Measurements from ENCODE around the gene DBX2.
"Not testable (repeated sequence)": the region's sequence is repeated elsewhere in the genome, so short reads cannot be mapped to it uniquely, and the experiment has no call there.

Gene DBX2

DNA sequence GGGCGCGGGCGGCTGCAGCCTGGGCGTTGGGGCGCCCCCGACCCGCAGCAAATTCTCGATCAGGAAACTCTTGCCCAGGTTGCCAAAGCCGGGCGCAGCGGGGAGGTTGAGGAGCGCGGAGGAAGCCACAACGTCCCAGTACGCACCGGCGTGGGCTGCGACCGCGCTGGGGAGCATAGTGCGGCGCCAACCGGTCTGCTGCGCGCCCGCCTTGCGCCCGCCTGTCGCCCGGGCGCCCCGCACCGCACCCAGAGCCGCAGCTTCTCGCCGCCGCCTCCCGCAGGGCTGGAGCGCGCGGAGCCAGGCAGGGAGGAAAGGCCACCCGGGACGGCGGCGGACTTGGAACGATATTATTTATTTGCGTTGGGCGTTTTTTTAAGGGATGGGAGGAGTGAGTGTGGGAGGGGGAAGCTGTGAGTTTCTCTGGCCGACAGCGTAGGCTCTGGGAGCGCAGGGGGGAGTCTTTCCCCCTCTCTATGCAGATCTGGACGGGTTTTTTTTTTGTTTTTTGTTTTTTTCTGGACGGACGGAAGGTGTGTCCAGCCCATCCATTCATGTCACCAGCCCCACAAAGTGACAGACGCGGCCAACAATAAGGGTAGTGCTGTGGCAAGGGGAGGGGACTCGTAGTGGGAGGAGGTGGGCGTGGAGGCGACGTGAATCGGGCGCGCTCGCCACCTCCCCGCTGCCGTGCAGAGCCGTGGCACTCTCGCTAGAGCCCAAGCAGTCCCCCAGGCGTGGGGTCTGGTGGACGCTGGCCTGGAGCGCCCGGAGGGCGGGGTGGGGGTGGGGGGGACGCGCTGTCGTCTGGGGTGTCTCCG, at the start of gene DBX2:
Gene DBX2 (minus strand): TSS at position 349 of the 821 bp plus-strand sequence. CDS start 172 bp downstream, at position 177.
- Mint-ChIP-seq H3K27ac (no peak within 1 kb of the TSS), H3K9me3 (no peaks in the 10 kb centered on the region), H3K36me3 (no peaks in the 10 kb centered on the region), H3K27me3 (peaks cover 42 to 70% of the 10 kb centered on the region in 2 donors), H3K4me1 (peaks cover 2 to 7% of the 10 kb centered on the region in 2 donors), H3K4me3 (peak within 1 kb of the TSS; percentile 36 to 64)
- peak; percentile 27 to 41 for ATAC-seq (replicated peaks)
- no peak for DNase-seq

- H3K9me3 Mint-ChIP-seq = no peaks in the 10 kb centered on the region
- no peak for DNase-seq
- no peak overlapping the region for H3K27ac Mint-ChIP-seq
- peaks cover 5 to 9% of the 10 kb centered on the region in 2 donors for H3K27me3 Mint-ChIP-seq
- H3K4me3 Mint-ChIP-seq = no peak overlapping the region
- ATAC-seq (replicated peaks) = no peak
- H3K4me1 Mint-ChIP-seq = no peaks in the 10 kb centered on the region
- H3K36me3 Mint-ChIP-seq = no peaks in the 10 kb centered on the region
Measured at GRCh38 chr12:45098766-45099165, 47.9 kb upstream of the DBX2 start.

GRCh38 chr12:45095417-45095816, 44.5 kb upstream of the DBX2 start:
- H3K36me3 Mint-ChIP-seq; H3K4me1 Mint-ChIP-seq; H3K27ac Mint-ChIP-seq; ATAC-seq (replicated peaks); H3K9me3 Mint-ChIP-seq; DNase-seq; H3K4me3 Mint-ChIP-seq: not testable (repeated sequence)
- H3K27me3 Mint-ChIP-seq = peaks cover 6 to 12% of the 10 kb centered on the region in 2 donors

GRCh38 chr12:45093051-45093450, 42.2 kb upstream of the DBX2 start:
- Mint-ChIP-seq H3K4me1 (no peaks in the 10 kb centered on the region), H3K36me3 (no peaks in the 10 kb centered on the region), H3K4me3 (no peak overlapping the region), H3K27ac (no peak overlapping the region), H3K9me3 (no peaks in the 10 kb centered on the region), H3K27me3 (peaks cover 6 to 8% of the 10 kb centered on the region in 2 donors)
- ATAC-seq (replicated peaks) = no peak
- no peak for DNase-seq

DNA sequence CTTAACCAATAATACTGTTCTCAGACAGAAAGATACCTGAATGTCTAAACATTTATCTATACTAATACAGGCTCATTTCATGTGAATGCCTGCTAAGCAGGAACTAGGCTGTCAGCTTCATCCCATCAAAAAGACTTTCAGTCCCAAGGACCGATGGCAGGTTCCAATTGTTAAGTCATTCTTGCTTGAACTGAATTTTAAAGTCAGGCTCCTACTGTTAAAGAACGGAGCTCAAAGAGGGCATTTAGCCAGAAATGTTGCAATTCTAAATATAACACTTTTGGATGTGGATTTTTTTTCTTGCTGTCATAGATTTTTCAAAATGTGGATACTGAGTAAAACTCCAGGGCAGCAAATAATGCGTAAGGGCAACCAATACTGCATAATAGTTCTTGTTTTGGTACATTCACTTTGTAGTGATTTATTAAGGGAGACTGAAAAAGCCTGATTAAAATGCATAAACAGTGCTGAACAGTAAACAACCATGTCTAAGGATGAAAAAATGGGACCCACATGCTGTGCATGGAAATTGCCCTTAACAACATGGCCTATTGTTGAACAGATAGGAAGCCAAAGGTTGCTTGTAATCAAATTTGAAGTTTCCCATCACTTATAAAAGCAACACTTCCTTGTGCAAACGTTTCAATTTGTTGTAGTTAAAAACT, 38.6 kb upstream of the DBX2 start:
- Mint-ChIP-seq H3K4me1 (no peaks in the 10 kb centered on the region), H3K27ac (no peak overlapping the region), H3K36me3 (peaks cover 2 to 4% of the 10 kb centered on the region in 2 donors), H3K9me3 (peaks cover 5 to 7% of the 10 kb centered on the region in 2 donors), H3K27me3 (peaks cover 6 to 8% of the 10 kb centered on the region in 2 donors), H3K4me3 (no peak overlapping the region)
- no peak for ATAC-seq (replicated peaks)
- DNase-seq = no peak

- H3K9me3 Mint-ChIP-seq = peaks cover 5 to 9% of the 10 kb centered on the region in 2 donors
Measured at GRCh38 chr12:45088608-45089007, 37.7 kb upstream of the DBX2 start.

DNA sequence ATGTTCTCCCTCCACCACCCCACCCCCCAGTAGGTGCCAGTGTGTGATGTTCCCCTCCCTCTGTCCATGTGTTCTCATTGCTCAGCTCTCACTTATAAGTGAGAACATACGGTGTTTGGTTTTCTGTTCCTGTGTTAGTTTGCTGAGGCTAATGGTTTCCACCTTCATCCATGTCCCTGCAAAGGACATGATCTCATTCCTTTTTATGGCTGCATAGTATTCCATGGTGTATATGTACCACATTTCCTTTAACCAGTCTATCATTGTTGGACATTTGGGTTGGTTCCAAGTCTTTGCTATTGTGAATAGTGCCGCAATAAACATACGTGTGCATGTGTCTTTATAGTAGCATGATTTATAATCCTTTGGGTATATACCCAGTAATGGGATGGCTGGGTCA, 33.3 kb upstream of the DBX2 start:
- ATAC-seq (replicated peaks); H3K27ac Mint-ChIP-seq; H3K4me1 Mint-ChIP-seq; H3K9me3 Mint-ChIP-seq; H3K4me3 Mint-ChIP-seq; H3K27me3 Mint-ChIP-seq; DNase-seq; H3K36me3 Mint-ChIP-seq: not testable (repeated sequence)

More at GRCh38 chr12:45088608-45089007, 37.7 kb upstream of the DBX2 start:
- Mint-ChIP-seq H3K36me3 (peaks cover 2 to 4% of the 10 kb centered on the region in 2 donors), H3K27me3 (peaks cover 6 to 7% of the 10 kb centered on the region in 2 donors), H3K4me3 (no peak overlapping the region), H3K4me1 (no peaks in the 10 kb centered on the region), H3K27ac (no peak overlapping the region)
- no peak for ATAC-seq (replicated peaks)
- DNase-seq = no peak

GRCh38 chr12:45077251-45077650, 26.4 kb upstream of the DBX2 start:
- H3K27ac Mint-ChIP-seq = no peak overlapping the region
- no peaks in the 10 kb centered on the region for H3K36me3 Mint-ChIP-seq
- DNase-seq (no peak), ATAC-seq (replicated peaks) (no peak)
- H3K27me3 Mint-ChIP-seq = peaks cover 5 to 13% of the 10 kb centered on the region in 2 donors
- no peaks in the 10 kb centered on the region for H3K9me3 Mint-ChIP-seq
- no peak overlapping the region for H3K4me3 Mint-ChIP-seq
- H3K4me1 Mint-ChIP-seq = no peaks in the 10 kb centered on the region

GRCh38 chr12:45076417-45077026, 25.6 kb upstream of the DBX2 start:
- no peak overlapping the region for H3K4me3 Mint-ChIP-seq
- ATAC-seq (replicated peaks) (no peak), DNase-seq (no peak)
- peaks cover 0 to 1% of the 10 kb centered on the region in 2 donors for H3K9me3 Mint-ChIP-seq
- no peaks in the 10 kb centered on the region for H3K36me3 Mint-ChIP-seq
- no peak overlapping the region for H3K27ac Mint-ChIP-seq
- peaks cover 5 to 13% of the 10 kb centered on the region in 2 donors for H3K27me3 Mint-ChIP-seq
- no peaks in the 10 kb centered on the region for H3K4me1 Mint-ChIP-seq

- no peak for DNase-seq
- no peak overlapping the region for H3K4me3 Mint-ChIP-seq
Measured at GRCh38 chr12:45075587-45076282, 24.8 kb upstream of the DBX2 start.

GRCh38 chr12:45065125-45065626, 14.3 kb upstream of the DBX2 start:
- Mint-ChIP-seq H3K9me3 (peaks cover 7 to 15% of the 10 kb centered on the region in 2 donors), H3K27me3 (peaks cover 0 to 5% of the 10 kb centered on the region in 2 donors), H3K36me3 (peaks cover 0 to 4% of the 10 kb centered on the region in 2 donors), H3K4me1 (no peaks in the 10 kb centered on the region), H3K4me3 (no peak overlapping the region), H3K27ac (no peak overlapping the region)
- DNase-seq (no peak), ATAC-seq (replicated peaks) (no peak)

More at GRCh38 chr12:45075587-45076282, 24.8 kb upstream of the DBX2 start:
- ATAC-seq (replicated peaks) = no peak
- H3K4me1 Mint-ChIP-seq = no peaks in the 10 kb centered on the region
- no peaks in the 10 kb centered on the region for H3K36me3 Mint-ChIP-seq
- H3K27ac Mint-ChIP-seq = no peak overlapping the region
- H3K9me3 Mint-ChIP-seq = peaks cover 0 to 1% of the 10 kb centered on the region in 2 donors
- peaks cover 5 to 13% of the 10 kb centered on the region in 2 donors for H3K27me3 Mint-ChIP-seq

- DNase-seq = no peak
- no peak for ATAC-seq (replicated peaks)
- Mint-ChIP-seq H3K27me3 (no peaks in the 10 kb centered on the region), H3K4me3 (no peak overlapping the region), H3K9me3 (peaks cover 0 to 7% of the 10 kb centered on the region in 2 donors), H3K36me3 (no peaks in the 10 kb centered on the region), H3K4me1 (no peaks in the 10 kb centered on the region), H3K27ac (no peak overlapping the region)
Measured at GRCh38 chr12:45060976-45061375, 10.1 kb upstream of the DBX2 start.

DNA sequence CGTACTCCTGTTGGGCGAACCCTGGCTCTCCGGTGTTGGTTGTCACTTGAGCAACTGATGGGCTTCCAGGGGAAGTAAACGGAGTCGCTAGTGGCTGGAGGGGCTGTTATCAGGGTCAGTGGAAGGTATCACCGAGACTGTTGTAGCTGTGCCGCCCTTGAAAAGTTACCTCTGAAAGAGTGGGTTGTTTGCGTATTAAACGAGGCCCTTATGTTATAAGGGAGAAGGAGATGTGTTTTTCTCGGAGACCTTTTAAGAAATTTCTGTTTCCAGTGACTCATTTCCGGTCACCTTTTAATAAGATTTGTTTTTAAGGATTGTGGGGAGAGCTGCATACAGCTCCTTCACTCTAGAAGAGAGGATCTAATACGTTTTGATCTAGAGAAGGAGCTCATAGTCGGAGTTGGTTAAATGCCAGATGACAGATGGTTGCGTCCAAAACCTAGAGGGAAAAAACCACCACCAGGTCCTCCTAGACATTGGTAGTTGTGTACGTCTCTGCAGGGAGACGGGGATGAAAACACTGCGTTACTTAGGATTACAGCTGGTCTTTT, 750 bp upstream of the DBX2 start:
- ATAC-seq (replicated peaks) (peak; percentile 18 to 27), DNase-seq (no peak)
- no peak overlapping the region for H3K4me3 Mint-ChIP-seq
- H3K4me1 Mint-ChIP-seq = peaks cover 2 to 7% of the 10 kb centered on the region in 2 donors
- peaks cover 38 to 66% of the 10 kb centered on the region in 2 donors for H3K27me3 Mint-ChIP-seq
- no peaks in the 10 kb centered on the region for H3K9me3 Mint-ChIP-seq
- H3K36me3 Mint-ChIP-seq = no peaks in the 10 kb centered on the region
- H3K27ac Mint-ChIP-seq = no peak overlapping the region

Data from stimulated activated naive B cell treated with anti-CD40 and anti-IgM and Interleukin-4, amounts not matched to agents 10 μg/mL and 1 μg/mL and 100 μg/mL, for 72 hours (primary cell).